PC-9 (cell line): Measurements from ENCODE around the gene CAPN7. TPM values are rescaled to one million over a fixed set of nuclear protein-coding genes. Genes with fewer than 3 reads are reported as not detected.

Experiments
- BruUV-seq: library from RNA; stranded (reverse); fragments of 400-500 nt; replicated peaks from 2 replicates; lab custom pipeline; 2021; lab: Mats Ljungman, UMichigan
- CTCF ChIA-PET: fragments of 300-600 bp; sonication (Branson Sonifier 250); formaldehyde crosslinking; loops from one replicate; lab custom pipeline; 2022; ENCODE audit warnings: antibody characterized with exemption; lab: Charles Lee
- POLR2A ChIA-PET: fragments of 300-600 bp; sonication (Branson Sonifier 250); formaldehyde crosslinking; loops from one replicate; lab custom pipeline; 2022; ENCODE audit warnings: antibody characterized with exemption; ENCODE audit not compliant: unreplicated experiment; lab: Charles Lee
- DNase-seq, 2 experiments: peaks; one replicate each; pipeline versions ENCODE4 v3.0.0 to v3.0.0-alpha.2; 2015 to 2022; ENCODE audit warnings: mixed read lengths in 1 of 2
- H2AFZ ChIP-seq: fragments of 200-600 bp; sonication (generic); 2 replicates; pipeline ENCODE4 v1.8.1; 2017; ENCODE audit warnings: antibody characterized with exemption
- H3F3A ChIP-seq: fragments of 200-600 bp; sonication (generic); 2 replicates; pipeline ENCODE4 v1.8.1; 2017; ENCODE audit warnings: antibody characterized with exemption, mild to moderate bottlenecking, low read depth; ENCODE audit not compliant: insufficient read depth
- H3K27ac ChIP-seq: fragments of 200-600 bp; sonication (generic); 2 replicates; pipeline ENCODE4 v1.6.1; 2016; ENCODE audit warnings: mixed run types
- H3K27me3 ChIP-seq: fragments of 200-600 bp; sonication (generic); 2 replicates; pipeline ENCODE4 v1.6.1; 2016; ENCODE audit warnings: low read depth, mixed run types; ENCODE audit not compliant: insufficient read depth
- H3K36me3 ChIP-seq: fragments of 200-600 bp; sonication (generic); 2 replicates; pipeline ENCODE4 v1.6.1; 2016; ENCODE audit warnings: low read depth, mixed run types
- H3K4me1 ChIP-seq: fragments of 200-600 bp; sonication (generic); replicated peaks from 2 replicates; pipeline ENCODE4 v1.6.1; 2016; ENCODE audit warnings: mixed run types; ENCODE audit not compliant: insufficient read depth
- H3K4me2 ChIP-seq: fragments of 200-600 bp; sonication (generic); 2 replicates; pipeline ENCODE4 v1.6.1; 2017; ENCODE audit warnings: mixed run types
- H3K4me3 ChIP-seq: fragments of 200-600 bp; sonication (generic); 2 replicates; pipeline ENCODE4 v1.6.1; 2016; ENCODE audit warnings: mixed run types
- H3K79me2 ChIP-seq: fragments of 200-600 bp; sonication (generic); 2 replicates; pipeline ENCODE4 v1.6.1; 2017; ENCODE audit warnings: low read depth, mixed run types
- H3K9me2 ChIP-seq: fragments of 200-600 bp; sonication (generic); 2 replicates; pipeline ENCODE4 v1.8.1; 2017; ENCODE audit warnings: mild to moderate bottlenecking; ENCODE audit not compliant: insufficient read depth
- H3K9me3 ChIP-seq: fragments of 200-600 bp; sonication (generic); 2 replicates; pipeline ENCODE4 v1.8.1; 2016; ENCODE audit warnings: low read depth; ENCODE audit not compliant: insufficient read depth
- H4K20me1 ChIP-seq: fragments of 200-600 bp; sonication (generic); 2 replicates; pipeline ENCODE4 v1.8.1; 2017; ENCODE audit not compliant: insufficient read depth
- EZH2 ChIP-seq: fragments of 200-600 bp; sonication (generic); IDR thresholded peaks from 2 replicates; pipeline ENCODE4 v1.8.0; 2017; ENCODE audit warnings: antibody characterized with exemption, low read depth
- intact Hi-C: fragments of 100-400 bp; cut with micrococcal nuclease; formaldehyde crosslinking; loops from one replicate; pipeline ENCODE4 v1.10.0; 2022; ENCODE audit not compliant: unreplicated experiment
- total RNA-seq: library from RNA; stranded (reverse); gene quantifications from 2 replicates; pipeline ENCODE4 v1.2.3, GENCODE V29; 2021
- TF ChIP-seq, protein P1 (sequence below): fragments of 200-600 bp; sonication (generic); conservative IDR thresholded peaks from 2 replicates; pipeline ENCODE4 v1.6.1; 2017; ENCODE audit warnings: mixed run types, antibody characterized with exemption, mild to moderate bottlenecking, moderate library complexity

The CAPN7 gene
- total RNA-seq, 1 experiment from 2014 or later: 28.5 TPM

DNA sequence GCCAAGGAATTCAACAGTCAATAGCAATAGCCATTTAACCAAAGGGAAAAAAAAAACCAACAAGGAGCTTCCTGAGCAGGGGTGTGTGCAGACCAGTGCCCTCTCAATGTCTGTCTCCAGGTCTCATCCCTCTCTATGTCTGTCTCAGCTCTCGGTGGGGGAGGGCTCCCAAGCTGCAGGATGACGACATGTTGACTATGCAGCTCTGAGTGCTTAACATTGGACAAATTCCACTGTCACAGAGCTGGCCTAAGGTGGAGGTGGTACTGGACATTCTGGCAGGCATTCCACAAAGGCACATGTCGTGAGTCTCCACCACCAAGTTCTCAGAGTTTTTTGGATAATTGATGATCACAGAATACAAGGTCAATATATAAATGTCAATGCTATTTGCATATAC lies 2.0 kb upstream of the CAPN7 start:
- 0 out of 2 replicates have a peak, but pooled peaks cover 4% of the 10 kb centered on the region for H3K36me3 ChIP-seq
- no peak overlapping the region for H2AFZ ChIP-seq
- H3K4me3 ChIP-seq: no peak overlapping the region
- no peak for TF ChIP-seq EZH2
- TF ChIP-seq, protein P1, sequence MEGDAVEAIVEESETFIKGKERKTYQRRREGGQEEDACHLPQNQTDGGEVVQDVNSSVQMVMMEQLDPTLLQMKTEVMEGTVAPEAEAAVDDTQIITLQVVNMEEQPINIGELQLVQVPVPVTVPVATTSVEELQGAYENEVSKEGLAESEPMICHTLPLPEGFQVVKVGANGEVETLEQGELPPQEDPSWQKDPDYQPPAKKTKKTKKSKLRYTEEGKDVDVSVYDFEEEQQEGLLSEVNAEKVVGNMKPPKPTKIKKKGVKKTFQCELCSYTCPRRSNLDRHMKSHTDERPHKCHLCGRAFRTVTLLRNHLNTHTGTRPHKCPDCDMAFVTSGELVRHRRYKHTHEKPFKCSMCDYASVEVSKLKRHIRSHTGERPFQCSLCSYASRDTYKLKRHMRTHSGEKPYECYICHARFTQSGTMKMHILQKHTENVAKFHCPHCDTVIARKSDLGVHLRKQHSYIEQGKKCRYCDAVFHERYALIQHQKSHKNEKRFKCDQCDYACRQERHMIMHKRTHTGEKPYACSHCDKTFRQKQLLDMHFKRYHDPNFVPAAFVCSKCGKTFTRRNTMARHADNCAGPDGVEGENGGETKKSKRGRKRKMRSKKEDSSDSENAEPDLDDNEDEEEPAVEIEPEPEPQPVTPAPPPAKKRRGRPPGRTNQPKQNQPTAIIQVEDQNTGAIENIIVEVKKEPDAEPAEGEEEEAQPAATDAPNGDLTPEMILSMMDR: no peak
- DNase-seq: no peak
- ChIA-PET CTCF (interaction anchor here (0.6 to 1.6 kb wide), 3 partner anchors 37 to 1060 kb away, joined by 3 to 6 read pairs (median 4); no protein-coding TSS in a partner anchor), POLR2A (interaction anchor here (0.6 kb wide), 1 partner anchor 608 kb away, joined by 4 read pairs; no protein-coding TSS in a partner anchor)
- H3F3A ChIP-seq: peaks cover 17% of the 10 kb centered on the region; the same call in 1 of the 2 replicates
- peaks cover 17% of the 10 kb centered on the region for H4K20me1 ChIP-seq
- no TSS peak for BruUV-seq
- peaks cover 28% of the 10 kb centered on the region for H3K79me2 ChIP-seq
- H3K27ac ChIP-seq: no peak overlapping the region
- H3K9me2 ChIP-seq: no peaks in the 10 kb centered on the region
- H3K4me2 ChIP-seq: no peak overlapping the region
- H3K27me3 ChIP-seq: no peaks in the 10 kb centered on the region
- intact Hi-C loops: loop anchor here (10.0 kb wide), 2 partner anchors 841 to 1341 kb away; no protein-coding TSS in a partner anchor
- no peaks in the 10 kb centered on the region for H3K9me3 ChIP-seq
- peaks cover 19% of the 10 kb centered on the region for H3K4me1 ChIP-seq

DNA sequence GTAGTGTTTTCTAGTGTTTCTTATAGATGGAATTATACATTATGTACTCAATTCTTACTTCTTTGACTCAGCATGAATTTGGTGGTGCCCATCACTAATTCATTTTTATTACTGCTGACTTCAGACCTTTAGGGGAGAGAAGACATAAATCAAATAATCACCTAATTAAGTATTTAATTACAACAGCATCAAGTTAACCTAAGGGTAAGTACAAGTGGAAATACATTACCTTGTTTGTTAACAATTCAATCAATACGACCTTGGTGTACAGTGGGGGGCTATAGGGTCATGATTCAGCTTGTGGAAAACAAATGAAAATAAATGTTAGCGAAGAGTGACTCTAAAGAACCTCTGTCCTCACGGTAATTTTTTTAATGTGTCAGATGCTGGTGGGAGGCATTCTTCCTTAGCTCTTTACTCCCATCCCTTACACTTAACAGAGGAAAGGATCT lies 538 bp upstream of the CAPN7 start:
- TF ChIP-seq, protein P1: no peak
- no peak for TF ChIP-seq EZH2
- intact Hi-C loops: loop anchor here (5.0 to 10.0 kb wide), 4 partner anchors 98 to 1339 kb away; no protein-coding TSS in a partner anchor

DNA sequence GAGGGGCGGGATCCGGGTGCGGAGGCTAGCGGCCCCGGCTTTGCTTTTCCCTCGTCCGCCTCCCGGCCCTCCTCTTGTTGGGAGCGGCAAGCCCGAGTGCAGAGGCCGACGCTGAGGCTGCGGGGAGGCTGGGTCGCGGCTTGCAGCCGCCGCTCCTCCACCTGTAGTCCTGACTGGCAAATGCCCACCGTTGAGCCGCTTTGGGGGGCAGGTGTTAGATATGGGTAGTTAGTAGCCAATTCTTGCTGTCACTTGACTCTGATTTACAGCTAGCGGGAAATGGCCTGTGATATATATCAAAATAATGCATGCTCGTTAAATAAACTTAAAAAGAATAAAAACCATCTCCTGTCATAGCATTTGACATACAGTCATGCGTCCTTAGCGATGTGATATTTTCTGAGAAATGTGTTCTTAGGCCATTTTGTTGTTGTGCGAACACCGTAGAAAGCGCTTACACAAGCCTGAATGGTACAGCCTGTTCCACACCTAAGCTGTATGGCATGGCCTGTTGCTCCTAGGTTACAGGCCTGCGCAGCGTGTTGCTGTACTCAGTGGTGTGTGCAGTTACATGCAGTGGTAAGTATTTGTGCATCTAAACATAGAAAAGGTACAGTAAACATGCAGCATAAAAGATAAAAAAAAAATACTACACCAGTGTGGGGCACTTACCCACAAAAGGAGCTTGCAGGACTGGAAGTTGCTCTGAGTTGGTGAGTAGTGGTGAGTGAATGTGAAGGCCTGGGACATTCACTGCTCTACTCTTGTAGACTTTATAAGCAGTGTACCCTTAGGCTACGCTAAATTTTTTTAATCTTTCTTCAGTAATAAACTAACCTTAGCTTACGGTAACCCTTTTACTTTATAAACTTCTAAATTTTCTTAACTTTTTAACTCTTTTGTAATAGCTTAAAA lies 873 bp downstream of the CAPN7 start:
- peak; percentile 11 to 38 for DNase-seq
- Histone ChIP-seq H3K27me3 (no peaks in the 10 kb centered on the region), H3K4me2 (peak overlapping the region; percentile 93), H3K27ac (peak overlapping the region; percentile 50), H4K20me1 (peaks cover 30% of the 10 kb centered on the region), H3K36me3 (peaks cover 4% of the 10 kb centered on the region; the same call in 1 of the 2 replicates), H3K4me3 (peak overlapping the region; percentile 98), H3K79me2 (peaks cover 47% of the 10 kb centered on the region), H2AFZ (peak overlapping the region; percentile 94), H3K9me2 (no peaks in the 10 kb centered on the region), H3F3A (peaks cover 17% of the 10 kb centered on the region; the same call in 1 of the 2 replicates), H3K4me1 (peaks cover 19% of the 10 kb centered on the region), H3K9me3 (no peaks in the 10 kb centered on the region)
- ChIA-PET CTCF (interaction anchor here (0.5 to 0.6 kb wide), 2 partner anchors 350 to 1065 kb away, joined by 4 to 6 read pairs; no protein-coding TSS in a partner anchor), POLR2A (interaction anchor here (0.7 kb wide), 1 partner anchor 109 kb away, joined by 5 read pairs; no protein-coding TSS in a partner anchor)
- BruUV-seq: TSS peak; percentile 27
- intact Hi-C loops: loop anchor here (2.0 to 10.0 kb wide), 6 partner anchors 100 to 1338 kb away; no protein-coding TSS in a partner anchor
- TF ChIP-seq, protein P1: no peak
- TF ChIP-seq EZH2: no peak

More for the DNA sequence above, 538 bp upstream of the CAPN7 start:
- Histone ChIP-seq H3K79me2 (peaks cover 40% of the 10 kb centered on the region), H3K4me3 (peak overlapping the region; percentile 98), H3K36me3 (0 out of 2 replicates have a peak, but pooled peaks cover 4% of the 10 kb centered on the region), H3F3A (peaks cover 17% of the 10 kb centered on the region; the same call in 1 of the 2 replicates), H2AFZ (peak overlapping the region; percentile 91), H3K4me1 (peaks cover 19% of the 10 kb centered on the region), H3K4me2 (peak overlapping the region; percentile 93), H4K20me1 (peaks cover 22% of the 10 kb centered on the region), H3K27ac (peak overlapping the region; percentile 1; the same call in 1 of the 2 replicates), H3K9me3 (no peaks in the 10 kb centered on the region), H3K27me3 (no peaks in the 10 kb centered on the region), H3K9me2 (no peaks in the 10 kb centered on the region)
- no peak for DNase-seq
- ChIA-PET CTCF (interaction anchor here (0.5 kb wide), 1 partner anchor 199 kb away, joined by 3 read pairs; no protein-coding TSS in a partner anchor), POLR2A (interaction anchor here (0.6 to 0.7 kb wide), 6 partner anchors 95 to 971 kb away, joined by 3 to 6 read pairs (median 4); partner anchors contain the start of gene CCDC174)
- BruUV-seq: TSS peak; percentile 95
